CD14-positive monocyte (primary cell): ENCODE results near the gene SLC12A8. TPM values are rescaled to one million over a fixed set of nuclear protein-coding genes. Genes with fewer than 3 reads are reported as not detected.

ENCODE experiments used
- DNase-seq, 3 donors: peaks; one replicate each; pipeline ENCODE4 v3.0.0-alpha.2; 2011 to 2022
- H2AFZ ChIP-seq: 2 replicates; pipeline ENCODE4 v1.6.0; 2012; ENCODE audit warnings: mild to moderate bottlenecking, low read depth, low read length, inconsistent platforms; ENCODE audit not compliant: insufficient read depth, poor library complexity, severe bottlenecking
- H3K27ac ChIP-seq, 2 donors: 1 replicate in 1 of 2; 2 replicates in 1 of 2; pipeline ENCODE4 v1.5.1; 2012 to 2013; ENCODE audit warnings: low read length in 2 of 2, control low read depth in 1 of 2, inconsistent platforms in 1 of 2, low read depth in 1 of 2, mild to moderate bottlenecking in 1 of 2
- H3K27me3 ChIP-seq, 2 donors: one replicate each; pipeline versions ENCODE4 v1.6.0 to v1.6.1; 2011 to 2013; ENCODE audit warnings: low read length in 2 of 2; ENCODE audit not compliant: control insufficient read depth in 2 of 2, insufficient read depth in 2 of 2
- H3K36me3 ChIP-seq, 2 donors: replicated peaks in 1 of 2; 1 replicate in 1 of 2; 2 replicates in 1 of 2; pipeline versions ENCODE4 v1.5.1 to v1.6.1; 2012 to 2013; ENCODE audit warnings: low read length in 2 of 2, control low read depth in 1 of 2, inconsistent platforms in 1 of 2, mild to moderate bottlenecking in 1 of 2; ENCODE audit not compliant: insufficient read depth in 2 of 2, control insufficient read depth in 1 of 2
- H3K4me1 ChIP-seq, 2 donors: 1 replicate in 1 of 2; 2 replicates in 1 of 2; pipeline versions ENCODE4 v1.5.1 to v1.6.1; 2012 to 2013; ENCODE audit warnings: low read length in 2 of 2, control low read depth in 1 of 2, inconsistent platforms in 1 of 2, mild to moderate bottlenecking in 1 of 2, moderate library complexity in 1 of 2; ENCODE audit not compliant: insufficient read depth in 2 of 2, control insufficient read depth in 1 of 2
- H3K4me2 ChIP-seq: replicated peaks from 2 replicates; pipeline ENCODE3; 2012; ENCODE audit warnings: low read length, moderate library complexity, mild to moderate bottlenecking; ENCODE audit not compliant: poor library complexity, severe bottlenecking; ENCODE audit errors: extremely low read depth
- H3K4me3 ChIP-seq, 3 experiments: fragments of 200-600 bp in 1 of 3; sonication (generic) in 1 of 3; replicated peaks in 1 of 3; 1 replicate in 2 of 3; 2 replicates in 1 of 3; pipeline ENCODE4 v1.5.1; 2011 to 2013; ENCODE audit warnings: low read length in 3 of 3, mild to moderate bottlenecking in 3 of 3, control low read depth in 2 of 3, low read depth in 2 of 3, inconsistent platforms in 1 of 3, moderate library complexity in 1 of 3
- H3K79me2 ChIP-seq: 2 replicates; pipeline ENCODE4 v1.6.0; 2012; ENCODE audit warnings: mild to moderate bottlenecking, control low read depth, inconsistent platforms, low read length, moderate library complexity; ENCODE audit not compliant: insufficient read depth
- H3K9ac ChIP-seq: 2 replicates; pipeline ENCODE4 v1.6.0; 2017; ENCODE audit warnings: low read length, mild to moderate bottlenecking; ENCODE audit not compliant: insufficient read depth, poor library complexity, severe bottlenecking
- H3K9me3 ChIP-seq, 2 donors: replicated peaks in 1 of 2; 1 replicate in 1 of 2; 2 replicates in 1 of 2; pipeline versions ENCODE4 v1.5.1 to v1.6.1; 2012 to 2013; ENCODE audit warnings: low read length in 2 of 2, control low read depth in 1 of 2; ENCODE audit not compliant: control insufficient read depth in 1 of 2, insufficient read depth in 1 of 2
- H4K20me1 ChIP-seq: 2 replicates; pipeline ENCODE4 v1.6.0; 2012; ENCODE audit warnings: mild to moderate bottlenecking, low read length, control low read depth, moderate library complexity; ENCODE audit not compliant: insufficient read depth
- H3K27ac Mint-ChIP-seq, 7 donors: one replicate each; pipeline ENCODE4 v1.8.0; 2020; ENCODE audit warnings: mild to moderate bottlenecking in 7 of 7, mixed read lengths in 7 of 7, moderate library complexity in 6 of 7, inconsistent platforms in 2 of 7
- H3K27me3 Mint-ChIP-seq, 3 donors: one replicate each; pipeline ENCODE4 v1.8.0; 2021 to 2022; ENCODE audit warnings: low read depth in 3 of 3, mild to moderate bottlenecking in 3 of 3, mixed read lengths in 3 of 3, moderate library complexity in 3 of 3, inconsistent platforms in 1 of 3
- H3K36me3 Mint-ChIP-seq, 2 donors: one replicate each; pipeline ENCODE4 v1.8.0; 2020; ENCODE audit warnings: mixed read lengths in 2 of 2, inconsistent platforms in 1 of 2, mild to moderate bottlenecking in 1 of 2
- H3K4me1 Mint-ChIP-seq: one replicate; pipeline ENCODE4 v1.8.0; 2020; ENCODE audit warnings: mild to moderate bottlenecking, mixed read lengths
- H3K4me3 Mint-ChIP-seq, 2 donors: one replicate each; pipeline ENCODE4 v1.8.0; 2020; ENCODE audit warnings: mild to moderate bottlenecking in 2 of 2, mixed read lengths in 2 of 2, moderate library complexity in 1 of 2
- H3K9me3 Mint-ChIP-seq, 7 donors: one replicate each; pipeline ENCODE4 v1.8.0; 2020 to 2022; ENCODE audit warnings: mixed read lengths in 7 of 7, mild to moderate bottlenecking in 6 of 7, moderate library complexity in 6 of 7, inconsistent platforms in 2 of 7
- CTCF ChIP-seq: fragments of 200-600 bp; IDR thresholded peaks from one replicate; pipeline ENCODE4 v1.8.0; 2022; ENCODE audit warnings: antibody characterized with exemption, mild to moderate bottlenecking
- WGBS: methylation state at CpG from one replicate; pipeline ENCODE4 v1.1.5; 2013; ENCODE audit warnings: missing lambda C conversion rate; ENCODE audit not compliant: insufficient coverage; 5-methylcytosine and 5-hydroxymethylcytosine counted together
- intact Hi-C, 2 donors: fragments of 100-400 bp; cut with micrococcal nuclease; formaldehyde crosslinking; loops; one replicate each; pipeline versions ENCODE4 v1.15.0 to v1.15.1; 2023
- polyA plus RNA-seq, 3 donors: library from polyadenylated mRNA; depleted of rRNA in 1 of 3; unstranded in 2 of 3; stranded (reverse) in 1 of 3; fragments of 300-500 nt in 2 of 3; fragments of >200 nt in 1 of 3; fragmentation: Illumina TruSeq in 2 of 3; gene quantifications; 1 replicate in 2 of 3; 2 replicates in 1 of 3; pipeline ENCODE4 v1.2.3, GENCODE V29; 2012 to 2021

The SLC12A8 gene
- polyA plus RNA-seq, 3 donors = 0.23 to 0.46 (median 0.35) TPM

DNA sequence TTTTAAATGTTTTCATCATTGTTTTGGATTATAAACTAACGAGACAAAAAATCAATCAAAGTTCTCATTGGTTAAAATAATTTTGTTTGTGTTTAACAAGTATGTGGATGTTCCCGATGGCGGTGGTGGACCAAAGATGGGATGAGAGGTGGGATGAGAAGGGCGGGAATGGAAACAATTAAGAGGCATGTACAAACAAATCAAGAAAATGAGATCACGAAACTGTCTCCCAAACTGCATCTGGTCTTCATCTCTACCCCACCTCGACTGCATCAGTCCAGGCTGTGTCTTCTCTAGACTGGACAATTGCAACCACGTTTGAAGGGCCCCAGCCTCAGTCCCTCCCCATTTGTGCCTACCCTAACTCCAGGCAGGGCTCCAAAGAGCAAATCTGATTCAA lies 56.1 kb downstream of the SLC12A8 start:
- H3K9me3 Mint-ChIP-seq = peaks cover 0 to 3% (median 0%) of the 10 kb centered on the region in 7 donors
- peak overlapping the region in 1 of 2 donors; percentile 96 for H3K27ac ChIP-seq
- TF ChIP-seq CTCF = no peak
- peaks cover 37% of the 10 kb centered on the region for H3K4me1 Mint-ChIP-seq
- H3K79me2 ChIP-seq = no peaks in the 10 kb centered on the region
- no peak overlapping the region for H3K4me2 ChIP-seq
- H3K27me3 ChIP-seq = no peaks in the 10 kb centered on the region
- H3K9ac ChIP-seq = no peak overlapping the region
- DNase-seq = no peak
- no peaks in the 10 kb centered on the region for H3K9me3 ChIP-seq
- peaks cover 2 to 4% of the 10 kb centered on the region in 2 donors for H3K36me3 Mint-ChIP-seq
- peaks cover 35 to 38% of the 10 kb centered on the region in 2 donors for H3K4me1 ChIP-seq
- no peaks in the 10 kb centered on the region for H3K36me3 ChIP-seq
- no peaks in the 10 kb centered on the region for H4K20me1 ChIP-seq
- no peak overlapping the region for H3K4me3 Mint-ChIP-seq
- no peak overlapping the region for H3K4me3 ChIP-seq
- peaks cover 0 to 3% (median 3%) of the 10 kb centered on the region in 3 donors for H3K27me3 Mint-ChIP-seq
- intact Hi-C loops = no loop called here
- H2AFZ ChIP-seq = no peak overlapping the region
- H3K27ac Mint-ChIP-seq = peak overlapping the region; percentile 92 to 99 (median 98)
- 97% methylated on average over 4 of the region's 7 CpGs for WGBS

- Mint-ChIP-seq H3K4me3 (peak overlapping the region; percentile 58 to 80), H3K36me3 (peaks cover 0 to 2% of the 10 kb centered on the region in 2 donors), H3K27me3 (peaks cover 0 to 3% (median 3%) of the 10 kb centered on the region in 3 donors), H3K27ac (peak overlapping the region; percentile 92 to 99 (median 98)), H3K9me3 (peaks cover 0 to 3% (median 0%) of the 10 kb centered on the region in 7 donors), H3K4me1 (peaks cover 28% of the 10 kb centered on the region)
- no peak for TF ChIP-seq CTCF
- peak overlapping the region; percentile 34 for H2AFZ ChIP-seq
- no peaks in the 10 kb centered on the region for H3K9me3 ChIP-seq
- H3K27me3 ChIP-seq = no peaks in the 10 kb centered on the region
- DNase-seq = peak; percentile 79 to 84 (median 79)
- H4K20me1 ChIP-seq = no peaks in the 10 kb centered on the region
- H3K4me3 ChIP-seq = peak overlapping the region in 2 of 3 experiments; percentile 17 to 59
- WGBS = 26% methylated on average over 10 of the region's 17 CpGs
- peak overlapping the region; percentile 38 for H3K4me2 ChIP-seq
- H3K4me1 ChIP-seq = peaks cover 25 to 33% of the 10 kb centered on the region in 2 donors
- peak overlapping the region; percentile 58 for H3K9ac ChIP-seq
- no peaks in the 10 kb centered on the region for H3K79me2 ChIP-seq
- H3K36me3 ChIP-seq = no peaks in the 10 kb centered on the region
- peak overlapping the region; percentile 90 to 96 for H3K27ac ChIP-seq
- intact Hi-C loops = no loop called here
Measured at GRCh38 chr3:125154800-125155269, 57.7 kb downstream of the SLC12A8 start.
